Lower leg skin (tissue), 3 donors: ENCODE results near the gene CYP26A1.

Source experiments
- POLR2A ChIP-seq, 2 donors: fragments of 450-650 bp; IDR thresholded peaks; one replicate each; pipeline ENCODE4 v1.6.1; 2016 to 2017; ENCODE audit warnings: antibody characterized with exemption in 2 of 2, mild to moderate bottlenecking in 1 of 2, moderate library complexity in 1 of 2
- TF ChIP-seq, protein P1 (sequence below), 3 donors: fragments of 450-650 bp; IDR thresholded peaks; one replicate each; pipeline ENCODE4 v1.5.1; 2016; ENCODE audit warnings: antibody characterized with exemption in 3 of 3, mild to moderate bottlenecking in 3 of 3, moderate library complexity in 2 of 3

- TF ChIP-seq, protein P1, sequence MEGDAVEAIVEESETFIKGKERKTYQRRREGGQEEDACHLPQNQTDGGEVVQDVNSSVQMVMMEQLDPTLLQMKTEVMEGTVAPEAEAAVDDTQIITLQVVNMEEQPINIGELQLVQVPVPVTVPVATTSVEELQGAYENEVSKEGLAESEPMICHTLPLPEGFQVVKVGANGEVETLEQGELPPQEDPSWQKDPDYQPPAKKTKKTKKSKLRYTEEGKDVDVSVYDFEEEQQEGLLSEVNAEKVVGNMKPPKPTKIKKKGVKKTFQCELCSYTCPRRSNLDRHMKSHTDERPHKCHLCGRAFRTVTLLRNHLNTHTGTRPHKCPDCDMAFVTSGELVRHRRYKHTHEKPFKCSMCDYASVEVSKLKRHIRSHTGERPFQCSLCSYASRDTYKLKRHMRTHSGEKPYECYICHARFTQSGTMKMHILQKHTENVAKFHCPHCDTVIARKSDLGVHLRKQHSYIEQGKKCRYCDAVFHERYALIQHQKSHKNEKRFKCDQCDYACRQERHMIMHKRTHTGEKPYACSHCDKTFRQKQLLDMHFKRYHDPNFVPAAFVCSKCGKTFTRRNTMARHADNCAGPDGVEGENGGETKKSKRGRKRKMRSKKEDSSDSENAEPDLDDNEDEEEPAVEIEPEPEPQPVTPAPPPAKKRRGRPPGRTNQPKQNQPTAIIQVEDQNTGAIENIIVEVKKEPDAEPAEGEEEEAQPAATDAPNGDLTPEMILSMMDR (IDR thresholded peaks at IDR 0.05) = no peak
- no peak for TF ChIP-seq POLR2A (IDR thresholded peaks at IDR 0.05)
These were observed 12.7 kb upstream of the CYP26A1 start for GRCh38 chr10:93060887-93061593.
